HG03135 (cell line): ENCODE results near the gene C1QTNF5.

Source experiments
- ATAC-seq: cut with Tn5 transposase; IDR thresholded peaks from one replicate; pipeline ENCODE4 v1.9.1; 2021; ENCODE audit warnings: mild to moderate bottlenecking, moderate library complexity; ENCODE audit not compliant: unreplicated experiment

Gene C1QTNF5

GRCh38 chr11:119338318-119338890, 2.3 kb downstream of the C1QTNF5 start:
- no peak for ATAC-seq

GRCh38 chr11:119337581-119338317, 2.9 kb downstream of the C1QTNF5 start:
- ATAC-seq = no peak

GRCh38 chr11:119336744-119337469, 3.8 kb downstream of the C1QTNF5 start:
- no peak for ATAC-seq

GRCh38 chr11:119335655-119336543, 4.8 kb downstream of the C1QTNF5 start:
- ATAC-seq = no peak

- no peak for ATAC-seq
These were observed 5.5 kb downstream of the C1QTNF5 start for GRCh38 chr11:119335091-119335654.

- ATAC-seq = peak; percentile 93
These were observed 6.3 kb downstream of the C1QTNF5 start, which contains the start of gene RNF26 for GRCh38 chr11:119334174-119334930. Gene RNF26 (plus strand): TSS chr11:119334527. CDS start chr11:119335123, 596 bp downstream.

GRCh38 chr11:119332111-119332765, 8.4 kb downstream of the C1QTNF5 start:
- no peak for ATAC-seq

GRCh38 chr11:119330237-119330636, 10.4 kb downstream of the C1QTNF5 start:
- ATAC-seq = no peak

- no peak for ATAC-seq
These were observed 11.4 kb downstream of the C1QTNF5 start for GRCh38 chr11:119329320-119329719.

GRCh38 chr11:119324189-119324588, 16.5 kb downstream of the C1QTNF5 start:
- ATAC-seq = no peak

GRCh38 chr11:119323532-119324033, 17.1 kb downstream of the C1QTNF5 start:
- no peak for ATAC-seq

GRCh38 chr11:119322921-119323531, 17.7 kb downstream of the C1QTNF5 start:
- ATAC-seq = no peak

GRCh38 chr11:119322360-119322739, 18.3 kb downstream of the C1QTNF5 start:
- ATAC-seq = no peak

- ATAC-seq = peak; percentile 67
These were observed 19.7 kb downstream of the C1QTNF5 start for GRCh38 chr11:119320776-119321524.

GRCh38 chr11:119320240-119320775, 20.4 kb downstream of the C1QTNF5 start:
- ATAC-seq = no peak

- ATAC-seq = no peak
These were observed 20.9 kb downstream of the C1QTNF5 start for GRCh38 chr11:119319700-119320239.

GRCh38 chr11:119319136-119319699, 21.5 kb downstream of the C1QTNF5 start:
- ATAC-seq = no peak
